GM18907 (cell line): ENCODE measurements around the gene NDUFS7.
"Not testable (repeated sequence)": the region's sequence is repeated elsewhere in the genome, so short reads cannot be mapped to it uniquely, and the experiment has no call there.

Source experiments
- ATAC-seq: cut with Tn5 transposase; IDR thresholded peaks from one replicate; pipeline ENCODE4 v1.9.1; 2021; ENCODE audit warnings: mild to moderate bottlenecking, moderate library complexity; ENCODE audit not compliant: unreplicated experiment

Gene NDUFS7

DNA sequence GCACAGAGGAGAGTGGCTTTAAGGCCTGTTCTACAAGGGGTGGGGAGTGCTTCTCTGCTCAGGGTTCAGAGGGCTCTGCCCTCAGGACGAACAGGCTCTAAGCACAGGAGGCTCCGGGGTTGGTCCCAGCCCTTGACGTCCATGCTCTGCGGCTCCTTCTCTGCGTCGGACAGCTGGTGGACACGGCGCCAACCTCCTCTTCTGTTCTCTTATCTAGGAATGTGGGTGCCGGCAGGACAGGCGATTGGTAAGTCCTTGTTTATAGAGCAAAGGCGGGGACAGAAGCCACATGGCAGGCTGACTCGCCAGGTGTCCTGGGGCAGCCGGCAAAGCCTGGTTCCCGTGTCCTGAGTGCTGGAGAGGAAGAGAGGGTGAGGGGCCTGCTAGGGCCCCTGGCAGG, 46.0 kb downstream of the NDUFS7 start:
- no peak for ATAC-seq

- ATAC-seq = no peak
Observed at GRCh38 chr19:1430246-1430645, 46.5 kb downstream of the NDUFS7 start.

DNA sequence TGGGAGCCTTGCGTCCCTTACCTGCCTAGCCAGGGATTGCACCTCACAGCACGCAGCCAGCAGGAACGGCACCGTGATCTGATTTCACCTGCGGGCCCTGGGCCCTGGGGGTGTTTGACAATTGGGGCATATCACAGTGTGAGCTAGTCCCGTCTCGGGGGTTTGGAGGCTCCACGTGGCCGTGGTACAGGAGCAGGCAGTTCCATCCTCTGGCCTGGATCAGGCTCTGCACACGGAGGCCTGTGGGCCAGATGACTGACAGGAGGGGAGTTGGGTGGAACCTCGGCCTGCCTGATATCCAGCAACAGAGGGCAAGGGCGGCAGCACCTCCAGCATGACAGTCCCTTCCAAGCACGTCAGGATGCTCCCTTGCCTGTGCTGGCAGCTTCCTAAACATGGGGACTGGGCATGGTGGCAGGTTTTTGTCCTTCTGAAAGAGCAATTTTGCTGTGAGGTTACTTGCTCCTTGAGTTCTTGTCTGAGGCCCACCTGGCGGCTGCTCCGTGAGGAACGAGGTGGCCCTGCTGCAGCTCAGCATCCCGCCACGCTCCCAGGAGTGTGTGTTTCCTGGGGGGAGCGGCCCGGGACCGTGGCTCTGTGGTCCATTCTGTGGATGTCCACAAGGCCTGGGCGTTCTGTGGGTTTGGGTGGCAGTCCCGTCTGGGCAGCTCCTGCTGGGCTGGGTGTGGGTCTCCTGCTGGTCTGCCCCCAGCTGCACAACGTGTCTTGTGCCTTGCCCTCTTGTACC, 48.2 kb downstream of the NDUFS7 start:
- ATAC-seq = no peak

DNA sequence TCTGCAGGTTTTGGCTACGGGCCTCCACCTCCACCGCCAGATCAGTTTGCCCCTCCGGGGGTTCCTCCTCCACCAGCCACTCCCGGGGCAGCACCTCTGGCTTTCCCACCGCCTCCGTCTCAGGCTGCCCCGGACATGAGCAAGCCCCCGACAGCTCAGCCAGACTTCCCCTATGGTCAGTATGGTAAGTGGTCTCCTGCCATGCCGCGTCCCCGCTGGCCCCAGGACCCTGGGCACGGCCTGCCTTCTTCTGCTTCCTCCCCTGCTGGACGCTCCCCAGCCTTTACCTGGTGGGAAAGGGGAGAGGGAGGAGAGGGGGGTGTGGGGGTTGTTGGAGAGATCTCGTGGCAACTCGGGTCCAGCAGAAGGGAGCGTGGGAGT, 48.8 kb downstream of the NDUFS7 start:
- no peak for ATAC-seq

- ATAC-seq = no peak
Observed at GRCh38 chr19:1433119-1434039, 49.7 kb downstream of the NDUFS7 start.

GRCh38 chr19:1434040-1434366, 50.3 kb downstream of the NDUFS7 start:
- ATAC-seq = no peak

- no peak for ATAC-seq
Observed at GRCh38 chr19:1434577-1435060, 50.9 kb downstream of the NDUFS7 start.

- no peak for ATAC-seq
Observed at GRCh38 chr19:1435378-1435989, 51.8 kb downstream of the NDUFS7 start.

DNA sequence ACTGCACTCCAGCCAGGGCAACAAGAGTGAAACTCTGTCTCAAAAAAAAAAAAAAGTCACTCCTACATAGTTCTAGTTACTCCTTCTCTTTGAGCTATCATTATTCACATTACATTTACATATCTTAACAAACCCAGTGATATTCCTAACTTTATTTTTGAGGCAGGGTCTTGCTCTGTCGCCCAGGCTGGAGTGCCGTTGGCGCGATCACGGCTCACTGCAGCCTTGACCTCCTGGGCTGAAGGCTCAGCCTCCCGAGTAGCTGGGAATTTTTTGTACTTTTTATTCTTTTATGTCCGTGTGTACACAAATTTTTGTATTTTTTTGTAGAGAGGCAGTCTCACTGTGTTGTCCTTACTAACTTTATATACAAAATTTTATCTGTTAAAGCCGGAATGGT, 53.9 kb downstream of the NDUFS7 start:
- no peak for ATAC-seq

- peak; percentile 78 for ATAC-seq
Observed at GRCh38 chr19:1438035-1438932, 54.6 kb downstream of the NDUFS7 start, which contains the start of gene RPS15. RPS15 (plus strand) TSS chr19:1438396; CDS start chr19:1438426, 30 bp downstream.

DNA sequence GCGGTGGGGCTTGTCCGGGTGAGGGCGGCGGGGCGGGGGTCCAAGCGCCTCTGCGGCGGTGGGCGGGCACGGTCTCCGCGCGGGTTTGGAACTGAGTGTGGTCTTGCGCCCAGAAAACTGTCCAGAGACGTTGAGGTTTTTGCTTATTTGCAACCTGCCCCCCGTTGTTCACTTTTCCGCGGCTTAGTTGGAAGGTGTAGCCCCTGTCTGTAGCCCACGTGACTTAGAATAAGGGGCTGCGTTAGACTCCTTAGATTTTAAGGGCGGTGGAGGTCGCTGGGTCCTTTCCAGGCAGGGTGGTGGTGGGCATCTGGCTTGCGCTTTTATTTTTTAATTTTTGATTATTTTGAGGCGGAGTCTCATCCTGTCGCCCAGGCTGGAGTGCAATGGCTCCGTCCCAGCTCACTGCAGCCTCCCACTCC, 55.2 kb downstream of the NDUFS7 start:
- ATAC-seq = no peak

- ATAC-seq = not testable (repeated sequence)
Observed at GRCh38 chr19:1439525-1440417, 56.1 kb downstream of the NDUFS7 start.

DNA sequence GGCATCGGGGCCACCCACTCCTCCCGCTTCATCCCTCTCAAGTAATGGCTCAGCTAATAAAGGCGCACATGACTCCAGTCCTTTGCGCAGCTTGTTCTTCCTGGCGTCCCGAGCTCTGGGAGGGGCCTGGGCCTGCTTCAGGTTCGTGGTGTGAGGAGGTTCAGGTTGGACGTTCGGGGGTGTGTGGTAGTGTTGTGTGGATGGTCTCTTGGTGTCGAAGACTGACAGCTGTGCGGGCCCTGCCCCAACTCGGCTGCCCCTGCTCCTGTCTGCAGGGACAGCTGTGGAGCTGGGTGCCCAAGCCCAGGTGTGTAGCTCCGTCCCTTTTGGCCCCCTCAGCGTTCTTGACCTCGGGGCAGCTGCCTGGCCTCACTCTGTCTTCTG, 56.7 kb downstream of the NDUFS7 start:
- no peak for ATAC-seq

GRCh38 chr19:1441022-1441426, 57.3 kb downstream of the NDUFS7 start:
- ATAC-seq = no peak

DNA sequence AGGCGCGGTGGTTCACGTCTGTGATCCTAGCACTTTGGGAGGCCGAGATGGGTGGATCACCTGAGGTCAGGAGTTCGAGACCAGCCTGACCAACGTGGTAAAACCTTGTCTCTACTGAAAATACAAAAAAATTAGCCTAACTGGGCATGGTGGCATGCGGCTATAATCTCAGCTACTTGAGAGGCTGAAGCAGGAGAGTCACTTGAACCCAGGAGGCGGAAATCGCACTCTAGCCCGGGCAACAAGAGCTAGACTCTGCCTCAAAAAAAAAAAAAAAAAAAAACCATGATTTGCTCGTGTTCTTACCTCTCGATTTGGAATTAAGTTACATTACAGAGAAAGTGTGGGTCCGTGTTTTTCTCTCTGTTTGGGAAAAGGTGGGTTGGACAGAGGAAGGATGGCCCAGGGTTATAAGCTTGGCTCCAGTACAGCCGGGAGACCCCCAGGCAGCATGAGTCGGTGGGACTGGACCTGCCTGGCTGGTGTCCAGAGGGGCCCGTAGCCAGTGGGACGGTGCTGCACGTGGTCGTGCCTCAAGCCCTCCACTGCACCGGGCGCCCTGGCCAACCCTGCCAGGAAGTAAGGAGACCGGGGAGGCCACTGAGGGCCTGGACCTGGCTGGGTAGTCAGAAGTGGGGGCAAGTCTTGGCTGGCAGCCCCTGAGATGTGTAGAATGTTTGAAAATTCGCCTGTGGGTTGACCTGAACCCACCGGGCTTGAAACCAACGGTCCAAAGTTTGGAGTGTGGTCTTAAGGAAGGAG, 58.2 kb downstream of the NDUFS7 start:
- ATAC-seq = no peak
